MCF 10A (cell line): ENCODE measurements around the gene GAD1. TPM values are rescaled to one million over a fixed set of nuclear protein-coding genes. Genes with fewer than 3 reads are reported as not detected.

ENCODE experiments used
- BruUV-seq: library from RNA; stranded (reverse); fragments of 400-500 nt; replicated peaks from 2 replicates; lab custom pipeline; 2021; lab: Mats Ljungman, UMichigan
- CTCF ChIA-PET: fragments of 300-600 bp; sonication (Branson Sonifier 250); formaldehyde crosslinking; extraction: SDS; loops from one replicate; lab custom pipeline; 2021; ENCODE audit warnings: antibody characterized with exemption, inconsistent platforms; lab: Yijun Ruan, JAX
- POLR2A ChIA-PET: fragments of 300-600, 350-650 bp; sonication (Branson Sonifier 250); formaldehyde crosslinking; extraction: SDS; loops from one replicate; lab custom pipeline; 2020; ENCODE audit warnings: antibody characterized with exemption, inconsistent platforms; lab: Yijun Ruan, JAX
- DNase-seq: peaks from one replicate; pipeline ENCODE4 v3.0.0-alpha.2; 2018; ENCODE audit not compliant: unreplicated experiment
- H3K27ac Mint-ChIP-seq: one replicate; pipeline ENCODE4 v1.8.0; 2022; ENCODE audit warnings: mild to moderate bottlenecking, low read depth, mixed read lengths; ENCODE audit not compliant: unreplicated experiment
- H3K27me3 Mint-ChIP-seq: one replicate; pipeline ENCODE4 v1.8.0; 2022; ENCODE audit warnings: mixed read lengths; ENCODE audit not compliant: insufficient read depth, unreplicated experiment
- H3K36me3 Mint-ChIP-seq: one replicate; pipeline ENCODE4 v1.8.0; 2022; ENCODE audit warnings: mild to moderate bottlenecking, moderate library complexity, mixed read lengths; ENCODE audit not compliant: insufficient read depth, unreplicated experiment
- H3K4me1 Mint-ChIP-seq: one replicate; pipeline ENCODE4 v1.8.0; 2022; ENCODE audit warnings: mixed read lengths; ENCODE audit not compliant: insufficient read depth, unreplicated experiment
- H3K4me3 Mint-ChIP-seq: one replicate; pipeline ENCODE4 v1.8.0; 2022; ENCODE audit warnings: mild to moderate bottlenecking, moderate library complexity, mixed read lengths; ENCODE audit not compliant: unreplicated experiment
- H3K9me3 Mint-ChIP-seq: one replicate; pipeline ENCODE4 v1.8.0; 2022; ENCODE audit warnings: mixed read lengths; ENCODE audit not compliant: unreplicated experiment
- intact Hi-C: fragments of 100-400 bp; cut with micrococcal nuclease; formaldehyde crosslinking; loops from 2 replicates; pipeline ENCODE4 v1.14.1; 2022
- total RNA-seq: library from RNA; stranded (reverse); gene quantifications from 2 replicates; pipeline ENCODE4 v1.2.3, GENCODE V29; 2022
- TF ChIP-seq, protein P1 (sequence below): fragments of 200-600 bp; IDR thresholded peaks from one replicate; pipeline ENCODE4 v1.8.0; 2022; ENCODE audit warnings: antibody characterized with exemption, mild to moderate bottlenecking; ENCODE audit not compliant: unreplicated experiment

GAD1 gene
- total RNA-seq, 1 experiment from 2014 or later = 2.5 TPM

GRCh38 chr2:170822290-170823087 is 5.8 kb downstream of the GAD1 start:
- Mint-ChIP-seq H3K27me3 (peaks cover 78% of the 10 kb centered on the region), H3K36me3 (peaks cover 7% of the 10 kb centered on the region), H3K4me3 (no peak overlapping the region), H3K9me3 (no peaks in the 10 kb centered on the region), H3K4me1 (peaks cover 6% of the 10 kb centered on the region), H3K27ac (no peak overlapping the region)
- intact Hi-C loops = no loop called here
- no TSS peak for BruUV-seq
- TF ChIP-seq, protein P1, sequence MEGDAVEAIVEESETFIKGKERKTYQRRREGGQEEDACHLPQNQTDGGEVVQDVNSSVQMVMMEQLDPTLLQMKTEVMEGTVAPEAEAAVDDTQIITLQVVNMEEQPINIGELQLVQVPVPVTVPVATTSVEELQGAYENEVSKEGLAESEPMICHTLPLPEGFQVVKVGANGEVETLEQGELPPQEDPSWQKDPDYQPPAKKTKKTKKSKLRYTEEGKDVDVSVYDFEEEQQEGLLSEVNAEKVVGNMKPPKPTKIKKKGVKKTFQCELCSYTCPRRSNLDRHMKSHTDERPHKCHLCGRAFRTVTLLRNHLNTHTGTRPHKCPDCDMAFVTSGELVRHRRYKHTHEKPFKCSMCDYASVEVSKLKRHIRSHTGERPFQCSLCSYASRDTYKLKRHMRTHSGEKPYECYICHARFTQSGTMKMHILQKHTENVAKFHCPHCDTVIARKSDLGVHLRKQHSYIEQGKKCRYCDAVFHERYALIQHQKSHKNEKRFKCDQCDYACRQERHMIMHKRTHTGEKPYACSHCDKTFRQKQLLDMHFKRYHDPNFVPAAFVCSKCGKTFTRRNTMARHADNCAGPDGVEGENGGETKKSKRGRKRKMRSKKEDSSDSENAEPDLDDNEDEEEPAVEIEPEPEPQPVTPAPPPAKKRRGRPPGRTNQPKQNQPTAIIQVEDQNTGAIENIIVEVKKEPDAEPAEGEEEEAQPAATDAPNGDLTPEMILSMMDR = no peak
- ChIA-PET POLR2A (interaction anchor here (0.7 kb wide), 1 partner anchor 13 kb away, joined by 4 read pairs; no protein-coding TSS in a partner anchor), CTCF (interaction anchor here (0.5 to 0.6 kb wide), 2 partner anchors 29 to 1923 kb away, joined by 3 to 5 read pairs; no protein-coding TSS in a partner anchor)
- DNase-seq = no peak

- no peak overlapping the region for H3K27ac Mint-ChIP-seq
- no peak for DNase-seq
- TF ChIP-seq, protein P1 = no peak
- ChIA-PET CTCF (interaction anchor here (2.3 to 2.5 kb wide), 2 partner anchors 7 to 414 kb away, joined by 8 to 20 read pairs; partner anchors contain the start of gene GAD1), POLR2A (interaction anchor here (0.7 kb wide), 1 partner anchor 12 kb away, joined by 4 read pairs; no protein-coding TSS in a partner anchor)
- intact Hi-C loops = no loop called here
- peaks cover 7% of the 10 kb centered on the region for H3K36me3 Mint-ChIP-seq
- no TSS peak for BruUV-seq
- peaks cover 6% of the 10 kb centered on the region for H3K4me1 Mint-ChIP-seq
- H3K27me3 Mint-ChIP-seq = peaks cover 81% of the 10 kb centered on the region
- no peaks in the 10 kb centered on the region for H3K9me3 Mint-ChIP-seq
- H3K4me3 Mint-ChIP-seq = no peak overlapping the region
Measured at GRCh38 chr2:170823088-170823897, 6.6 kb downstream of the GAD1 start.

GRCh38 chr2:170823898-170824215 is 7.2 kb downstream of the GAD1 start:
- no TSS peak for BruUV-seq
- TF ChIP-seq, protein P1 = no peak
- intact Hi-C loops = no loop called here
- CTCF ChIA-PET = interaction anchor here (2.3 to 2.5 kb wide), 2 partner anchors 8 to 415 kb away, joined by 8 to 20 read pairs; partner anchors contain the start of gene GAD1
- no peak for DNase-seq
- Mint-ChIP-seq H3K36me3 (peaks cover 7% of the 10 kb centered on the region), H3K4me3 (no peak overlapping the region), H3K27ac (no peak overlapping the region), H3K4me1 (peaks cover 6% of the 10 kb centered on the region), H3K9me3 (no peaks in the 10 kb centered on the region), H3K27me3 (peaks cover 81% of the 10 kb centered on the region)
- POLR2A ChIA-PET = no interaction called here
